Astrocyte (in vitro differentiated cells and primary cell): ENCODE measurements around the gene SUPT3H. TPM values are rescaled to one million over a fixed set of nuclear protein-coding genes. Genes with fewer than 3 reads are reported as not detected.

Source experiments
- DNase-seq: peaks from one replicate; pipeline ENCODE4 v3.0.0-alpha.2; 2010; ENCODE audit warnings: low read depth
- FAIRE-seq: peaks from 2 replicates; lab custom pipeline; 2011; peaks lifted over from hg19 to GRCh38; lab: Jason Lieb, UNC
- H2AFZ ChIP-seq: 2 replicates; pipeline ENCODE4 v1.6.0; 2012; ENCODE audit warnings: low read depth, low read length, inconsistent platforms
- H3K27ac ChIP-seq: 2 replicates; pipeline ENCODE4 v1.5.1; 2011; ENCODE audit warnings: low read depth, low read length, inconsistent platforms
- H3K27me3 ChIP-seq: 2 replicates; pipeline ENCODE4 v1.6.0; 2011; ENCODE audit warnings: low read length, inconsistent platforms; ENCODE audit not compliant: insufficient read depth
- H3K36me3 ChIP-seq: 2 replicates; pipeline ENCODE4 v1.5.1; 2011; ENCODE audit warnings: low read length, inconsistent platforms; ENCODE audit not compliant: insufficient read depth
- H3K4me1 ChIP-seq: 2 replicates; pipeline ENCODE4 v1.5.1; 2011; ENCODE audit warnings: low read length, inconsistent platforms; ENCODE audit not compliant: insufficient read depth
- H3K4me2 ChIP-seq: 2 replicates; pipeline ENCODE4 v1.6.0; 2012; ENCODE audit warnings: low read length, inconsistent platforms
- H3K4me3 ChIP-seq: 2 replicates; pipeline ENCODE4 v1.5.1; 2011; ENCODE audit warnings: low read depth, mild to moderate bottlenecking, low read length, inconsistent platforms; ENCODE audit not compliant: insufficient read depth
- H3K79me2 ChIP-seq: 2 replicates; pipeline ENCODE4 v1.6.0; 2012; ENCODE audit warnings: mild to moderate bottlenecking, low read length, inconsistent platforms; ENCODE audit not compliant: insufficient read depth
- H3K9ac ChIP-seq: 2 replicates; pipeline ENCODE4 v1.6.0; 2012; ENCODE audit warnings: mild to moderate bottlenecking, low read length, inconsistent platforms
- H3K9me3 ChIP-seq: 2 replicates; pipeline ENCODE4 v1.5.1; 2012; ENCODE audit warnings: low read depth, mild to moderate bottlenecking, low read length, inconsistent platforms; ENCODE audit not compliant: insufficient read depth
- H4K20me1 ChIP-seq: 2 replicates; pipeline ENCODE4 v1.6.0; 2012; ENCODE audit warnings: low read length, inconsistent platforms; ENCODE audit not compliant: insufficient read depth
- H3K27ac Mint-ChIP-seq: one replicate; pipeline ENCODE4 v1.8.0; 2021; ENCODE audit warnings: mild to moderate bottlenecking, mixed read lengths; ENCODE audit not compliant: unreplicated experiment
- H3K27me3 Mint-ChIP-seq: one replicate; pipeline ENCODE4 v1.8.0; 2021; ENCODE audit warnings: low read depth, mixed read lengths; ENCODE audit not compliant: unreplicated experiment
- H3K36me3 Mint-ChIP-seq: one replicate; pipeline ENCODE4 v1.8.0; 2021; ENCODE audit warnings: low read depth, mixed read lengths; ENCODE audit not compliant: unreplicated experiment
- H3K4me1 Mint-ChIP-seq: one replicate; pipeline ENCODE4 v1.8.0; 2021; ENCODE audit warnings: low read depth, mixed read lengths; ENCODE audit not compliant: unreplicated experiment
- H3K4me3 Mint-ChIP-seq: one replicate; pipeline ENCODE4 v1.8.0; 2021; ENCODE audit warnings: mild to moderate bottlenecking, moderate library complexity, mixed read lengths; ENCODE audit not compliant: unreplicated experiment
- H3K9me3 Mint-ChIP-seq: one replicate; pipeline ENCODE4 v1.8.0; 2021; ENCODE audit warnings: mild to moderate bottlenecking, mixed read lengths; ENCODE audit not compliant: unreplicated experiment
- EZH2 ChIP-seq: IDR thresholded peaks from 2 replicates; pipeline ENCODE4 v1.6.1; 2012; ENCODE audit warnings: mild to moderate bottlenecking, low read length, inconsistent platforms; ENCODE audit not compliant: insufficient read depth
- total RNA-seq: library from RNA; stranded (reverse); gene quantifications from 2 replicates; pipeline ENCODE4 v1.2.1, GENCODE V29; 2021
- TF ChIP-seq, protein P1 (sequence below): IDR thresholded peaks from 2 replicates; pipeline ENCODE4 v1.5.1; 2011; ENCODE audit warnings: low read depth, mild to moderate bottlenecking, inconsistent platforms, low read length, moderate library complexity; ENCODE audit not compliant: insufficient read depth

The SUPT3H gene
- total RNA-seq, 1 donor from 2014 or later = 12.4 TPM

DNA sequence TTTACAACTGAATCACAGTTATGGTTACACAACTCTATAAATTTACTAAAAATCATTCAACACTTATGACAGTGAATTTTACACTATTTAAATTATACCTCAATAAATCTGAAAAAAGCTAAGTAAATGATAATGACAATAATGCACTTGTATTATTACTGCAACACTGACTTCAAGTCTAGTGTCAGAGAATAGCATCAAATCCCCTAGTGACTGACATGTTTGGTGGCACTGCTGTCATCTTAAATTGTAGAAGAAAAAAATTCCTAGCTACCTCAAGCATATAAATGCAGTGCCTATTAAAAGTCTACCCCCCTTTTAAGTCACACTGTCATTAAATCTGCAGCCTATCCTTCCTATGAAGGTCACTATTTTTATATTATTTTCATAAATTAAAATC is 239.0 kb downstream of the SUPT3H start:
- Histone ChIP-seq H3K4me1 (no peaks in the 10 kb centered on the region), H3K79me2 (no peaks in the 10 kb centered on the region), H2AFZ (no peak overlapping the region), H3K9me3 (no peaks in the 10 kb centered on the region), H4K20me1 (peaks cover 4% of the 10 kb centered on the region), H3K4me2 (no peak overlapping the region), H3K36me3 (no peaks in the 10 kb centered on the region), H3K27ac (no peak overlapping the region), H3K27me3 (no peaks in the 10 kb centered on the region), H3K4me3 (no peak overlapping the region), H3K9ac (no peak overlapping the region)
- no peaks in the 10 kb centered on the region for H3K4me1 Mint-ChIP-seq
- DNase-seq (no peak), FAIRE-seq (no peak)
- peaks cover 8% of the 10 kb centered on the region for H3K9me3 Mint-ChIP-seq
- H3K36me3 Mint-ChIP-seq = peaks cover 7% of the 10 kb centered on the region
- TF ChIP-seq, protein P1, sequence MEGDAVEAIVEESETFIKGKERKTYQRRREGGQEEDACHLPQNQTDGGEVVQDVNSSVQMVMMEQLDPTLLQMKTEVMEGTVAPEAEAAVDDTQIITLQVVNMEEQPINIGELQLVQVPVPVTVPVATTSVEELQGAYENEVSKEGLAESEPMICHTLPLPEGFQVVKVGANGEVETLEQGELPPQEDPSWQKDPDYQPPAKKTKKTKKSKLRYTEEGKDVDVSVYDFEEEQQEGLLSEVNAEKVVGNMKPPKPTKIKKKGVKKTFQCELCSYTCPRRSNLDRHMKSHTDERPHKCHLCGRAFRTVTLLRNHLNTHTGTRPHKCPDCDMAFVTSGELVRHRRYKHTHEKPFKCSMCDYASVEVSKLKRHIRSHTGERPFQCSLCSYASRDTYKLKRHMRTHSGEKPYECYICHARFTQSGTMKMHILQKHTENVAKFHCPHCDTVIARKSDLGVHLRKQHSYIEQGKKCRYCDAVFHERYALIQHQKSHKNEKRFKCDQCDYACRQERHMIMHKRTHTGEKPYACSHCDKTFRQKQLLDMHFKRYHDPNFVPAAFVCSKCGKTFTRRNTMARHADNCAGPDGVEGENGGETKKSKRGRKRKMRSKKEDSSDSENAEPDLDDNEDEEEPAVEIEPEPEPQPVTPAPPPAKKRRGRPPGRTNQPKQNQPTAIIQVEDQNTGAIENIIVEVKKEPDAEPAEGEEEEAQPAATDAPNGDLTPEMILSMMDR = no peak
- TF ChIP-seq EZH2 = no peak
- H3K27ac Mint-ChIP-seq = no peak overlapping the region
- no peaks in the 10 kb centered on the region for H3K27me3 Mint-ChIP-seq
- H3K4me3 Mint-ChIP-seq = no peak overlapping the region

DNA sequence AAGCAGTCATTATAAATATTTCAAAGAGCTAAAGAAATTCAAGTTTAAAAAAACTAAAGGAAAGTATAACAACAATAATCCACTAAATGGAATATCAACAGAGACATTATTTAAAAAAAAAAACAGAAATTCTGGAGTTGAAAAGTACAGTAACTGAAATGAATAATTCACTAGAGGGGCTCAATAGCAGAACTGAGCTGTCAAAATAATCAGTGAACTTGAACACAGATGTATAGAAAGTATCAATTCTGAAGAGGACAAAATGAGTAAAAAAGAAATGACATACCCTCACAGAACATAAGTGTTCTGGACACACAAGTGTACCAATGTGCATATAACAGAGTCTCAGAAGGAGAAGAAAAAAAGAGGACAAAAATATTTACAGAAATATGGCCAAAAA is 241.2 kb downstream of the SUPT3H start:
- Histone ChIP-seq H3K36me3 (no peaks in the 10 kb centered on the region), H3K9ac (no peak overlapping the region), H3K27me3 (no peaks in the 10 kb centered on the region), H3K79me2 (no peaks in the 10 kb centered on the region), H3K4me2 (no peak overlapping the region), H2AFZ (no peak overlapping the region), H4K20me1 (peaks cover 4% of the 10 kb centered on the region), H3K4me1 (no peaks in the 10 kb centered on the region), H3K9me3 (no peaks in the 10 kb centered on the region), H3K4me3 (no peak overlapping the region), H3K27ac (no peak overlapping the region)
- Mint-ChIP-seq H3K4me1 (peaks cover 5% of the 10 kb centered on the region), H3K27me3 (no peaks in the 10 kb centered on the region), H3K27ac (no peak overlapping the region), H3K4me3 (no peak overlapping the region), H3K36me3 (peaks cover 7% of the 10 kb centered on the region), H3K9me3 (peaks cover 7% of the 10 kb centered on the region)
- no peak for DNase-seq
- TF ChIP-seq EZH2 = no peak
- TF ChIP-seq, protein P1 = no peak
- no peak for FAIRE-seq

DNA sequence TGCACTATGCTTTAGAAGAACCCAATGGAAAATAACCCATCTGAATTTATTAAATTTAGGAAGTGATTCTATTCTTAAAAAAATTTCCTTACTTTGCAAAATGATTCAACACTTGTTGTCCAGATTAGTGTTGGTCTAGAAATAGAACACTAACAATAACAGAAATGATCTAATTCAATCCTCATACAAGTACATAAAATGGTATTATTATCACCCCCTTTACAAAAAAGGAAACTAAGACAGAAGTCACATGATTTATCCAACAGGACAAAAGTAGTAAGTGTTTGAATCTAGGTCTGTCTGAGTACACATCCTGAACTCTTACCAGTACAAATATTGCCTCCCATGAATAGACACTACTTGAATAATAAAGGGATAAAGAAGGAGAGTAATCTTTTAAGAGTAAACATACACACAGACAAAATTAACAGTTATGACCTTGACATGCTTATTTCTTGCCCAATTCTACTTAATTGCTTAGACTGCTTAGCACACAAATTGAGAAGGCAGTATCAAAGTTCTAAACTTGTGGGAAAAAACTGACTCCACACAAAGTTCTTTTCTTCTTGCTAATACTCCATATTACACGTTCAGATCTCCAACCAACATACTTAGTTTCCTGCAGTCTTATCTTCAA is 245.0 kb downstream of the SUPT3H start:
- Mint-ChIP-seq H3K27me3 (no peaks in the 10 kb centered on the region), H3K4me1 (peaks cover 5% of the 10 kb centered on the region), H3K27ac (no peak overlapping the region), H3K36me3 (peaks cover 2% of the 10 kb centered on the region), H3K4me3 (no peak overlapping the region), H3K9me3 (peaks cover 5% of the 10 kb centered on the region)
- FAIRE-seq = no peak
- H3K27ac ChIP-seq = no peak overlapping the region
- H3K9me3 ChIP-seq = no peaks in the 10 kb centered on the region
- no peaks in the 10 kb centered on the region for H3K79me2 ChIP-seq
- H3K4me1 ChIP-seq = no peaks in the 10 kb centered on the region
- no peak overlapping the region for H3K4me3 ChIP-seq
- TF ChIP-seq EZH2 = no peak
- no peaks in the 10 kb centered on the region for H3K36me3 ChIP-seq
- no peaks in the 10 kb centered on the region for H4K20me1 ChIP-seq
- no peak for DNase-seq
- no peak overlapping the region for H2AFZ ChIP-seq
- H3K4me2 ChIP-seq = no peak overlapping the region
- H3K27me3 ChIP-seq = no peaks in the 10 kb centered on the region
- H3K9ac ChIP-seq = no peak overlapping the region
